Trophoblast cell (in vitro differentiated cells and primary cell): ENCODE measurements around the gene MXD4.
"Not testable (repeated sequence)": the region's sequence is repeated elsewhere in the genome, so short reads cannot be mapped to it uniquely, and the experiment has no call there.

Source experiments
- DNase-seq, 2 donors: peaks; one replicate each; pipeline ENCODE4 v3.0.0-alpha.2; 2016
- H2AFZ ChIP-seq: 2 replicates; pipeline ENCODE4 v1.6.1; 2013; ENCODE audit warnings: low read length, moderate library complexity, mild to moderate bottlenecking; ENCODE audit not compliant: insufficient read depth, poor library complexity
- H2AK5ac ChIP-seq: 2 replicates; pipeline ENCODE4 v1.6.1; 2013; ENCODE audit warnings: mild to moderate bottlenecking, low read length
- H2BK120ac ChIP-seq: 2 replicates; pipeline ENCODE4 v1.6.1; 2013; ENCODE audit warnings: low read length, mild to moderate bottlenecking, moderate library complexity; ENCODE audit not compliant: insufficient read depth, poor library complexity
- H2BK12ac ChIP-seq: 2 replicates; pipeline ENCODE4 v1.6.1; 2013; ENCODE audit warnings: mild to moderate bottlenecking, low read length, moderate library complexity
- H2BK5ac ChIP-seq: 2 replicates; pipeline ENCODE4 v1.6.1; 2013; ENCODE audit warnings: low read length, low read depth, moderate library complexity, mild to moderate bottlenecking; ENCODE audit not compliant: poor library complexity
- H3K14ac ChIP-seq: 2 replicates; pipeline ENCODE4 v1.6.1; 2013; ENCODE audit warnings: mild to moderate bottlenecking, low read length
- H3K18ac ChIP-seq: 2 replicates; pipeline ENCODE4 v1.6.1; 2013; ENCODE audit warnings: mild to moderate bottlenecking, low read length
- H3K23ac ChIP-seq: 2 replicates; pipeline ENCODE4 v1.6.1; 2013; ENCODE audit warnings: low read length
- H3K27ac ChIP-seq: 2 replicates; pipeline ENCODE4 v1.5.1; 2013; ENCODE audit warnings: low read depth, mild to moderate bottlenecking, inconsistent platforms, low read length, moderate library complexity
- H3K27me3 ChIP-seq: 2 replicates; pipeline ENCODE4 v1.6.1; 2013; ENCODE audit warnings: inconsistent platforms, mild to moderate bottlenecking, low read length, moderate library complexity; ENCODE audit not compliant: insufficient read depth
- H3K36me3 ChIP-seq, 2 experiments: 1 replicate in 1 of 2; 2 replicates in 1 of 2; pipeline ENCODE4 v1.6.1; 2013; ENCODE audit warnings: low read length in 2 of 2, mild to moderate bottlenecking in 2 of 2, moderate library complexity in 1 of 2; ENCODE audit not compliant: insufficient read depth in 2 of 2, control insufficient read depth in 1 of 2
- H3K4ac ChIP-seq: 2 replicates; pipeline ENCODE4 v1.6.1; 2013; ENCODE audit warnings: low read depth, mild to moderate bottlenecking, low read length, moderate library complexity
- H3K4me1 ChIP-seq, 2 experiments: 1 replicate in 1 of 2; 2 replicates in 1 of 2; pipeline ENCODE4 v1.6.1; 2013; ENCODE audit warnings: low read length in 2 of 2, mild to moderate bottlenecking in 2 of 2, moderate library complexity in 1 of 2; ENCODE audit not compliant: insufficient read depth in 2 of 2, control insufficient read depth in 1 of 2
- H3K4me2 ChIP-seq: 2 replicates; pipeline ENCODE4 v1.6.1; 2013; ENCODE audit warnings: inconsistent platforms, mild to moderate bottlenecking, low read length, moderate library complexity
- H3K4me3 ChIP-seq: 2 replicates; pipeline ENCODE4 v1.5.1; 2013; ENCODE audit warnings: mild to moderate bottlenecking, low read depth, low read length, inconsistent platforms
- H3K79me1 ChIP-seq: one replicate; pipeline ENCODE4 v1.6.1; 2013; ENCODE audit warnings: low read length
- H3K79me2 ChIP-seq: 2 replicates; pipeline ENCODE4 v1.6.1; 2013; ENCODE audit warnings: low read length, mild to moderate bottlenecking; ENCODE audit not compliant: control insufficient read depth, insufficient read depth, poor library complexity
- H3K9ac ChIP-seq: 2 replicates; pipeline ENCODE4 v1.6.1; 2013; ENCODE audit warnings: mild to moderate bottlenecking, low read length
- H3K9me3 ChIP-seq: 2 replicates; pipeline ENCODE4 v1.6.1; 2013; ENCODE audit warnings: low read depth, mild to moderate bottlenecking, control low read depth, inconsistent platforms, low read length; ENCODE audit not compliant: insufficient read depth
- H4K12ac ChIP-seq: 2 replicates; pipeline ENCODE4 v1.6.1; 2013; ENCODE audit warnings: low read depth, mild to moderate bottlenecking, low read length, moderate library complexity
- H4K8ac ChIP-seq: 2 replicates; pipeline ENCODE4 v1.6.1; 2013; ENCODE audit warnings: low read depth, mild to moderate bottlenecking, low read length, moderate library complexity
- H4K91ac ChIP-seq: one replicate; pipeline ENCODE4 v1.6.1; 2013; ENCODE audit warnings: low read depth, mild to moderate bottlenecking, low read length, moderate library complexity
- WGBS: extraction: QIAGEN DNeasy Blood & Tissue Kit; methylation state at CpG from one replicate; pipeline ENCODE4 v1.1.7; 2013; ENCODE audit warnings: missing lambda C conversion rate; ENCODE audit not compliant: insufficient read length, insufficient coverage; ENCODE audit errors: extremely low coverage; 5-methylcytosine and 5-hydroxymethylcytosine counted together

The MXD4 gene

GRCh38 chr4:2277956-2278355 lies 16.0 kb upstream of the MXD4 start:
- Histone ChIP-seq H3K27me3 (no peaks in the 10 kb centered on the region), H3K14ac (no peak overlapping the region), H2BK5ac (no peak overlapping the region), H3K79me2 (no peaks in the 10 kb centered on the region), H2AK5ac (no peak overlapping the region), H3K4ac (no peak overlapping the region), H3K4me2 (no peak overlapping the region), H3K9ac (no peak overlapping the region), H2BK12ac (no peak overlapping the region), H3K27ac (no peak overlapping the region), H3K4me1 (no peaks in the 10 kb centered on the region), H4K8ac (no peak overlapping the region), H4K91ac (no peak overlapping the region), H4K12ac (no peak overlapping the region), H3K79me1 (no peaks in the 10 kb centered on the region), H2AFZ (no peak overlapping the region), H3K9me3 (peaks cover 2% of the 10 kb centered on the region), H3K23ac (no peak overlapping the region), H3K18ac (no peak overlapping the region), H3K36me3 (no peaks in the 10 kb centered on the region), H3K4me3 (no peak overlapping the region), H2BK120ac (no peak overlapping the region)
- whole genome bisulfite sequencing, result no CpG with 5 or more reads among the region's 9 CpGs
- DNase-seq, result no peak

GRCh38 chr4:2276581-2277325 lies 14.8 kb upstream of the MXD4 start:
- DNase-seq, result no peak
- 100% methylated on average over 2 of the region's 30 CpGs for WGBS

GRCh38 chr4:2275546-2276251 lies 13.8 kb upstream of the MXD4 start:
- no peak overlapping the region for H3K4ac ChIP-seq
- H2AK5ac ChIP-seq, result no peak overlapping the region
- DNase-seq, result no peak
- no peak overlapping the region for H3K14ac ChIP-seq
- no peaks in the 10 kb centered on the region for H3K79me2 ChIP-seq
- H3K18ac ChIP-seq, result no peak overlapping the region
- H2AFZ ChIP-seq, result no peak overlapping the region
- H3K27ac ChIP-seq, result no peak overlapping the region
- H2BK12ac ChIP-seq, result no peak overlapping the region
- no peak overlapping the region for H4K91ac ChIP-seq
- H3K27me3 ChIP-seq, result no peaks in the 10 kb centered on the region
- no peak overlapping the region for H2BK5ac ChIP-seq
- H3K4me1 ChIP-seq, result no peaks in the 10 kb centered on the region
- no peak overlapping the region for H2BK120ac ChIP-seq
- no CpG with 5 or more reads among the region's 44 CpGs for WGBS
- no peak overlapping the region for H3K4me2 ChIP-seq
- no peaks in the 10 kb centered on the region for H3K79me1 ChIP-seq
- H4K8ac ChIP-seq, result no peak overlapping the region
- H3K9ac ChIP-seq, result no peak overlapping the region
- H3K23ac ChIP-seq, result no peak overlapping the region
- no peak overlapping the region for H4K12ac ChIP-seq
- H3K4me3 ChIP-seq, result no peak overlapping the region
- H3K9me3 ChIP-seq, result peaks cover 2% of the 10 kb centered on the region
- H3K36me3 ChIP-seq, result no peaks in the 10 kb centered on the region

More at GRCh38 chr4:2276581-2277325, 14.8 kb upstream of the MXD4 start:
- Histone ChIP-seq H3K4me1 (no peaks in the 10 kb centered on the region), H2BK12ac (no peak overlapping the region), H3K27me3 (no peaks in the 10 kb centered on the region), H3K18ac (no peak overlapping the region), H3K79me1 (no peaks in the 10 kb centered on the region), H3K14ac (no peak overlapping the region), H3K36me3 (no peaks in the 10 kb centered on the region), H4K8ac (no peak overlapping the region), H3K4me3 (no peak overlapping the region), H3K4ac (no peak overlapping the region), H3K4me2 (no peak overlapping the region), H3K79me2 (no peaks in the 10 kb centered on the region), H2BK120ac (no peak overlapping the region), H4K12ac (no peak overlapping the region), H3K9me3 (peaks cover 2% of the 10 kb centered on the region), H2AFZ (no peak overlapping the region), H3K27ac (no peak overlapping the region), H3K9ac (no peak overlapping the region), H4K91ac (no peak overlapping the region), H2BK5ac (no peak overlapping the region), H3K23ac (no peak overlapping the region), H2AK5ac (no peak overlapping the region)

GRCh38 chr4:2275044-2275397 lies 13.1 kb upstream of the MXD4 start:
- H3K36me3 ChIP-seq, H2BK12ac ChIP-seq, H2AK5ac ChIP-seq, H4K8ac ChIP-seq, H3K79me2 ChIP-seq, H3K23ac ChIP-seq, H4K91ac ChIP-seq, H2AFZ ChIP-seq, H3K9me3 ChIP-seq, H2BK120ac ChIP-seq, H3K79me1 ChIP-seq, H3K27ac ChIP-seq, H3K27me3 ChIP-seq, H3K4me2 ChIP-seq, H3K4ac ChIP-seq, H4K12ac ChIP-seq, H3K14ac ChIP-seq, DNase-seq, H3K4me3 ChIP-seq, H2BK5ac ChIP-seq, H3K9ac ChIP-seq, H3K18ac ChIP-seq, H3K4me1 ChIP-seq: not testable (repeated sequence)
- WGBS, result no CpG with 5 or more reads among the region's 10 CpGs
